Erythroblast (primary cell): Measurements from ENCODE around the gene CAPN5.

Experiments
- GATA1 ChIP-seq: IDR thresholded peaks from 2 replicates; pipeline ENCODE4 v1.6.1; 2011; ENCODE audit warnings: low read depth, mild to moderate bottlenecking, control low read depth, low read length, moderate library complexity
- POLR2A ChIP-seq: IDR thresholded peaks from 2 replicates; pipeline ENCODE4 v1.6.1; 2011; ENCODE audit warnings: mild to moderate bottlenecking, low read length

- TF ChIP-seq POLR2A (no peak), GATA1 (no peak)
These were observed 40.5 kb upstream of the CAPN5 start for GRCh38 chr11:77026221-77026620.
